ENCODE measurements around the gene PABPC3. TPM values are rescaled to one million over a fixed set of nuclear protein-coding genes. Genes with fewer than 3 reads are reported as not detected.

The PABPC3 gene
- total RNA-seq, 1 experiment from 2014 or later, result 0.63 TPM

DNA sequence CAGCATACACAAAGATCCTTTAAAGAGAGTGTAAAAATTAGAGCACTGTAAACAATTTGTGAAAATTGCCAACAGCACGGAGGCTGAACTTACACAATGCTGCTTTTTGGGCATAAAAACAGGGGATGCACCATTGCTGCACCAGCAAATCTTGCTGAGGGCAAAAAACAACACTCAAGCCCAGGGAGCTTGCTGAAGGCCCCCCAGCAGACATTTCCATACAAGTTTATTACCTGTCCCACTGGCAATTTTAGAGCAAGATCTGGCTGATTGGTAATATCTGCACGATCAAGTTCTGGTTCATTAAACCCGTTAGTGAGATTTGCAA, 41.8 kb downstream of the PABPC3 start:
- H3K36me3 ChIP-seq, result no peaks in the 10 kb centered on the region
- H3K4me3 ChIP-seq, result no peak overlapping the region
- H3K27me3 ChIP-seq, result peaks cover 9% of the 10 kb centered on the region; the same call in 1 of the 2 replicates
- no peaks in the 10 kb centered on the region for H3K9me3 ChIP-seq
- DNase-seq, result no peak

DNA sequence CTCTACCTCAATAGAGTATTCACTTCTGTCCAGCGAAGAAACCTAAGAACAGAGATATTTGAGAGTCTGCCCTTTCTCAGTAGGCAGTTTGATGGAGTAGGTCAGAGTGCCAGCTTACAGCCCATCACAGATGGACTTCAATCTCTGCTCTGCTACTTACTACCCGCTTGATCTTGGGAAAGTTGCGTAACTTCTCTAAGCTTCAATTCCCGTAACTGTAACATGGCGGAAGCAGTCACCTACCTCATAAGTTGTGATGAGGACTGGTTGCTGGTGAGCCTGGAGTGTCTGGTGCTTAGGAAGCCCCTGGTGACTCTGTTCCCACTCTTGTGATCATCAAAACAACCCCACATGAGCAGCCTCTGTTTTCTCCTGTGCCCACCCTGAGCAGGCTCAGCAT, 45.1 kb downstream of the PABPC3 start:
- no peak for DNase-seq
- Histone ChIP-seq H3K27me3 (peaks cover 16% of the 10 kb centered on the region), H3K4me3 (no peak overlapping the region), H3K9me3 (no peaks in the 10 kb centered on the region), H3K36me3 (no peaks in the 10 kb centered on the region)

DNA sequence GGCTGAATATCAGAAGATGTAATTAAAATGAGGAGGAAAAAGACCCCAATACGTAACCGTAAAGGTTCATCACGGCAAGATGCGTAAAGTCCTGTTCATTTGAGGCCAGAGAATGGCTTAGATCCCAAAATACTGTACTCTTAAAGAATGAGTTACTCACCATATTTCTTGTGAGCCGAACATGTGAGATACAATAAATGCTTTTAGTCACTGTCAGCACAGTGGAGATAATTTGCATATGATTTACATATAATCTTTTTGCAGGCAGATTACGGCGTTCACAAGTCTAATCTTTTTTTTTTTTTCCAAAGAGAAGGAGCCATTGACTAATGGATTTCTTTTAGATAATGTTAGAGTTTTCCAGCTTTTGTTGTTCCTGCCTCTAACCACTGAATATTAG, 47.8 kb downstream of the PABPC3 start:
- no peak for DNase-seq
- no peak overlapping the region for H3K4me3 ChIP-seq

DNA sequence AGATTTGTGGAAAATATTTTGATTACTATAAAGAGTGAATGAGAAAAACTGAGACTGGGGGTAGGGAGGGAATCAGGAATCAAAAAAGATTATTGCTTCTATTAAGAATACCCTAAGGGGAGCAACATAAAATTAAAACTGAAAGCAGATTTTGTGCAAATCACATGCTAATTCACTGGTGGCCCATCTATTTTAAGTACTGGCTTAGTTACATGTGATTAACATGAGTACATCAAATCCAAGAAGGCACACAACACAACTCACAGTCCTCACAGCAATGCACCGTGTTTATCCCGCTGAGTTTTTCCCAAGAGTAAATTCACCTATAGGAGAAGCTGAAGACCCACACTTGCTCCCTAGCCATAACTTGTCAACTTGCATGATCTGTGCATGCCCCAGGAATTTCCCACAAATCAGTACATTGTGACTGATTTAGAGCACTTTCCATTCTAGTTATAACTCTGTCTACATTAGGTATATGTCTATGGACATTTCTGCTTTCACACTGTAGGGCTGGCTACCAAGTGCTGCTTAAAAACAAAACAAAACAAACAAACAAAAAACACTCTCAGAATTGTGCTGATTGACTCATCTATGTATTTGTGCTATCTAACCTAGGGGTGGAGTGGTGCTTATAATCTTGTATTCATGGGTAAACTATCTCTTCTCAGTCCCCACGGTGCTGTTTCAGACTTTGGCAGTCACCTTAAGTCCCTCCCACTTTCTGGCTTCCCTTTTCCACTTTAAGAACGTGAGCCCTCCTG, 51.9 kb downstream of the PABPC3 start:
- H3K4me3 ChIP-seq, result no peak overlapping the region
- H3K27me3 ChIP-seq, result peaks cover 7% of the 10 kb centered on the region
- H3K9me3 ChIP-seq, result no peaks in the 10 kb centered on the region
- no peaks in the 10 kb centered on the region for H3K36me3 ChIP-seq
- DNase-seq, result no peak

More for the DNA sequence above, 47.8 kb downstream of the PABPC3 start:
- H3K27me3 ChIP-seq, result peaks cover 9% of the 10 kb centered on the region
- H3K9me3 ChIP-seq, result no peaks in the 10 kb centered on the region
- H3K36me3 ChIP-seq, result no peaks in the 10 kb centered on the region

DNA sequence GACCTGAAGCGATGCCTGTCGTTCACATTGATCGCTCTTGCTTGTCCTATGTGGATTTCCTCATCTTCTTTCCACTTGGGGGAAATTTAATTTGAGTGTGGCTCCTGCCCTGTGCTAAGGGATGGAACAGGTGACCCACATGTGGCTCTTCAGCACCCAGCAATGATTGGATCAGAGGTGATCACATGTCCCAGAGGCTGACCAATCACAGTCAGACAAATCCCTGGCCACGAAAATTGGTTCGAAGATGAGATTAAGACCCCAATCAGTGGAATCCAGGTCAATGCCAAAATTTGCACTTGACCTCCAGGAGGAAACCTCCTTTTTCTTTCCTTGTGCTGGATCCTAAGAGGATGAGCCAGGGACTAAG, 52.5 kb downstream of the PABPC3 start:
- Histone ChIP-seq H3K27me3 (peaks cover 4% of the 10 kb centered on the region; the same call in 1 of the 2 replicates), H3K9me3 (no peaks in the 10 kb centered on the region), H3K4me3 (no peak overlapping the region), H3K36me3 (no peaks in the 10 kb centered on the region)
- DNase-seq, result no peak

Other genes with a start within 250 kb of the PABPC3 start
- gene AMER2, start 76.2 kb downstream of the PABPC3 start, total RNA-seq (2014; rRNA removed; shearing (Covaris generic); ENCODE audit: low replicate concordance), result not detected in 2 replicates
- 12.8 and 16.8 TPM in 2 replicates for gene MTMR6, start 191.4 kb downstream of the PABPC3 start, total RNA-seq (2014; rRNA removed; shearing (Covaris generic); ENCODE audit: low replicate concordance)
- gene NUP58, start 205.5 kb downstream of the PABPC3 start, total RNA-seq (2014; rRNA removed; shearing (Covaris generic); ENCODE audit: low replicate concordance), result 46.8 and 53.8 TPM in 2 replicates